ENCODE data around the gene BBS7.

BBS7 gene

GRCh38 chr4:121842862-121843261, 27.4 kb downstream of the BBS7 start:
- DNase-seq (ENCODE audit: low read depth, low spot score) = no peak
- H3K4me3 ChIP-seq (ENCODE audit: low read depth, low read length) = no peak overlapping the region
- in situ Hi-C loops (cut with HindIII; ENCODE audit: low sequenced_read_pairs) = no loop called here
- TF ChIP-seq, protein P1, sequence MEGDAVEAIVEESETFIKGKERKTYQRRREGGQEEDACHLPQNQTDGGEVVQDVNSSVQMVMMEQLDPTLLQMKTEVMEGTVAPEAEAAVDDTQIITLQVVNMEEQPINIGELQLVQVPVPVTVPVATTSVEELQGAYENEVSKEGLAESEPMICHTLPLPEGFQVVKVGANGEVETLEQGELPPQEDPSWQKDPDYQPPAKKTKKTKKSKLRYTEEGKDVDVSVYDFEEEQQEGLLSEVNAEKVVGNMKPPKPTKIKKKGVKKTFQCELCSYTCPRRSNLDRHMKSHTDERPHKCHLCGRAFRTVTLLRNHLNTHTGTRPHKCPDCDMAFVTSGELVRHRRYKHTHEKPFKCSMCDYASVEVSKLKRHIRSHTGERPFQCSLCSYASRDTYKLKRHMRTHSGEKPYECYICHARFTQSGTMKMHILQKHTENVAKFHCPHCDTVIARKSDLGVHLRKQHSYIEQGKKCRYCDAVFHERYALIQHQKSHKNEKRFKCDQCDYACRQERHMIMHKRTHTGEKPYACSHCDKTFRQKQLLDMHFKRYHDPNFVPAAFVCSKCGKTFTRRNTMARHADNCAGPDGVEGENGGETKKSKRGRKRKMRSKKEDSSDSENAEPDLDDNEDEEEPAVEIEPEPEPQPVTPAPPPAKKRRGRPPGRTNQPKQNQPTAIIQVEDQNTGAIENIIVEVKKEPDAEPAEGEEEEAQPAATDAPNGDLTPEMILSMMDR (IDR thresholded peaks at IDR 0.05; ENCODE audit: low read depth, low read length) = no peak

DNA sequence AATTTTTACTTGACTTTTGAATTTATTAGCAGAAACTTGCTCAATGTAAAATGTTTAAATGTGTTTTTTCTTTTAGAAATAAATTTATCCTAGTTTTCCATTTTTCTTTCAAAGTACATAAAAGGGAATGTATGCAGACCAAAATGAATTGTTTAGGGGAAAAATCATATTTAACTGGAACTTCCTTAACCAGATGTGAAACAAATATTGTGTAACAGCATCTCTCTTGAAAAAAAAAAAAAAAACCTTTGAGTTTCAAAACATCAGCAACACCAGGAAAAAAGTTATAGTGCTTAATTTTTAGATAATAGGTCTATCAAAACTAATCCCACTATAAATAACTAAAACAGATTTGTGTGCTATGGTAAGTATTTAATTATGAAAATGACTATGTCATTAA, 32.1 kb downstream of the BBS7 start:
- H3K4me3 ChIP-seq (ENCODE audit: low read depth, low read length) = no peak overlapping the region
- TF ChIP-seq, protein P1 (IDR thresholded peaks at IDR 0.05; ENCODE audit: low read depth, low read length) = no peak
- no peak for DNase-seq (ENCODE audit: low read depth, low spot score)
- in situ Hi-C loops (cut with HindIII; ENCODE audit: low sequenced_read_pairs) = no loop called here

- no peak overlapping the region for H3K4me3 ChIP-seq (ENCODE audit: low read depth, low read length)
- in situ Hi-C loops (cut with HindIII; ENCODE audit: low sequenced_read_pairs) = no loop called here
- TF ChIP-seq, protein P1 (IDR thresholded peaks at IDR 0.05; ENCODE audit: low read depth, low read length) = no peak
- no peak for DNase-seq (ENCODE audit: low read depth, low spot score)
These were observed 40.8 kb downstream of the BBS7 start for GRCh38 chr4:121829511-121829910.

DNA sequence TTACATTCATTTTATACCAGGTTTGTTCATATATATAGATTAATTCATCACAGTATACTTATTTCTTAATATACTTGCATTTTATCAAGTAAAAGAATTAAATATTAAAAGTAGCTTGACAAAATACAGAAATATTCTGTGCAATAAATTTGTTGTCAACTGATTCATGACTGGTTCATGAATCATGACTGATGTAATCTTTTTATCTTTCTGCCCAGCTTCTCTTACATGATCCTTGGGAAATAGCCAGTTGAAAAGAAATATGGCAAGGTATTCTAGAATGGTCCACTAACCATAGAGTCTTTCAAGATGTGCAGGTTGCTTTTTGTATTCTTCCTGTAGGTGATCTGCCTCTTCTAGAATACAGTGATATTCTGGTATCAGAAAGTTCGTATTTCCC, 42.4 kb downstream of the BBS7 start:
- TF ChIP-seq, protein P1 (IDR thresholded peaks at IDR 0.05; ENCODE audit: low read depth, low read length) = no peak
- in situ Hi-C loops (cut with HindIII; ENCODE audit: low sequenced_read_pairs) = no loop called here
- peak; percentile 4 for DNase-seq (ENCODE audit: low read depth, low spot score)
- H3K4me3 ChIP-seq (ENCODE audit: low read depth, low read length) = no peak overlapping the region

DNA sequence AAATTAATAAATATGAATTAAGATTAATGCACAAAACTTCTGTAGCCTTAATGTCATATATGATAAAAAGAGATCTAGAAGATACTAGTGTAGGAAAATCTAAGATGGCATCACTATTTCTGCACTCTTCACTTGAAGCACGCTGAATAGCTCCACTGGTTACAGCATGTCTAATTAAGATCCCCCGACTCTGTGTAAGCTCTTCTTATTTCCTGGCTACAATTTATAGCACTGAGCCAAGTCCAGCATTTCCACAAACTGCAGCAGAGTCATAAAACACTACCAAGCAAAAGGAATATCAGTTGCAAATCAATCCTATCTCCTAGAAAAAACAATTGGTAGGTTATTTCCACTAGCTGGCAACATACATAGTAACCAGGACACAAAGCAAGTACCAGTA, 45.3 kb downstream of the BBS7 start:
- no peak for DNase-seq (ENCODE audit: low read depth, low spot score)
- in situ Hi-C loops (cut with HindIII; ENCODE audit: low sequenced_read_pairs) = no loop called here
- no peak overlapping the region for H3K4me3 ChIP-seq (ENCODE audit: low read depth, low read length)
- TF ChIP-seq, protein P1 (IDR thresholded peaks at IDR 0.05; ENCODE audit: low read depth, low read length) = no peak

GRCh38 chr4:121824171-121824527, 46.1 kb downstream of the BBS7 start:
- TF ChIP-seq, protein P1 (IDR thresholded peaks at IDR 0.05; ENCODE audit: low read depth, low read length) = no peak
- peak overlapping the region; percentile 88 for H3K4me3 ChIP-seq (ENCODE audit: low read depth, low read length)
- in situ Hi-C loops (cut with HindIII; ENCODE audit: low sequenced_read_pairs) = no loop called here
- DNase-seq (ENCODE audit: low read depth, low spot score) = no peak
